K562 (cell line): ENCODE data around the gene NR0B1.

ENCODE experiments used
- CHD1 ChIP-seq: fragments of 200-600 bp; sonication (generic); IDR thresholded peaks from one replicate; pipeline ENCODE4 v1.6.1; 2012; ENCODE audit warnings: mild to moderate bottlenecking, moderate library complexity, low read length, inconsistent platforms
- MEF2A ChIP-seq: IDR thresholded peaks from 2 replicates; pipeline ENCODE4 v1.6.1; 2011; ENCODE audit warnings: low read depth, mild to moderate bottlenecking, low read length, moderate library complexity; ENCODE audit not compliant: control insufficient read depth
- PCBP1 ChIP-seq: fragments of 200-400 bp; formaldehyde crosslinking; IDR thresholded peaks from 2 replicates; pipeline ENCODE4 v1.6.1; 2018; ENCODE audit warnings: mild to moderate bottlenecking, low read depth, low read length; ENCODE audit not compliant: poor library complexity, severe bottlenecking
- PRPF4 ChIP-seq: fragments of 200-400 bp; formaldehyde crosslinking; IDR thresholded peaks from one replicate; pipeline ENCODE4 v1.6.1; 2017; ENCODE audit warnings: low read length, low read depth, mild to moderate bottlenecking; ENCODE audit not compliant: insufficient read depth, poor library complexity, severe bottlenecking
- SIN3A ChIP-seq, 2 experiments: fragments of 150-350 bp in 1 of 2; IDR thresholded peaks; 2 replicates each; pipeline ENCODE4 v1.6.1; 2011 to 2016; ENCODE audit warnings: borderline replicate concordance in 2 of 2, low read depth in 2 of 2, low read length in 2 of 2, mild to moderate bottlenecking in 2 of 2, moderate library complexity in 2 of 2; ENCODE audit not compliant: control insufficient read depth in 1 of 2
- SREBF2 ChIP-seq: sonication (generic); formaldehyde crosslinking; IDR thresholded peaks from 2 replicates; pipeline ENCODE4 v1.4.0; 2020; ENCODE audit warnings: mild to moderate bottlenecking, missing genetic modification reagents
- TF ChIP-seq, protein P1 (sequence below): sonication (generic); formaldehyde crosslinking; IDR thresholded peaks from 2 replicates; pipeline ENCODE4 v1.8.0; 2022; ENCODE audit warnings: mild to moderate bottlenecking, missing genetic modification reagents

DNA sequence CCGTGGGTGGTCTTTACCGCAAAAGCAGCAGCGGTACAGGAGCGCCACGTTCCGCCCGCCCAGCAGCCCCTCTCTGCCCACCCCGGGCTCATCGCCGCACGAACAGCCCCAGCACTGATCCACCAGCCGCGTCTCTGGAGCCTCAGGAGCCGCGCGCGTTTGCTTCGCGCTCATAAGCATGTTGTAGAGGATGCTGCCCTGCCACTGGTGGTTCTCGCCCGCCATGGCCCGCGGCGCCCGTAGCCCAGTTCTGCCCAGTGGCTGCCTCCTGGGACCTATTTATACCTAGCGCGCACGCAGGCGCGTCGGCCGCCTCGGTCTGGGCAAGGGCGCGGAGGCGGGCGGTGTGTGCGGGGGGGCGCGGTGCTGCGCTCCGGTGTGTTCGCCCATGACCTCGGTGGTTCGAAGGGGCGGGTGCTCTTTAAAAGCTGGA is at the start of gene NR0B1:
- no peak for TF ChIP-seq PRPF4
- TF ChIP-seq, protein P1, sequence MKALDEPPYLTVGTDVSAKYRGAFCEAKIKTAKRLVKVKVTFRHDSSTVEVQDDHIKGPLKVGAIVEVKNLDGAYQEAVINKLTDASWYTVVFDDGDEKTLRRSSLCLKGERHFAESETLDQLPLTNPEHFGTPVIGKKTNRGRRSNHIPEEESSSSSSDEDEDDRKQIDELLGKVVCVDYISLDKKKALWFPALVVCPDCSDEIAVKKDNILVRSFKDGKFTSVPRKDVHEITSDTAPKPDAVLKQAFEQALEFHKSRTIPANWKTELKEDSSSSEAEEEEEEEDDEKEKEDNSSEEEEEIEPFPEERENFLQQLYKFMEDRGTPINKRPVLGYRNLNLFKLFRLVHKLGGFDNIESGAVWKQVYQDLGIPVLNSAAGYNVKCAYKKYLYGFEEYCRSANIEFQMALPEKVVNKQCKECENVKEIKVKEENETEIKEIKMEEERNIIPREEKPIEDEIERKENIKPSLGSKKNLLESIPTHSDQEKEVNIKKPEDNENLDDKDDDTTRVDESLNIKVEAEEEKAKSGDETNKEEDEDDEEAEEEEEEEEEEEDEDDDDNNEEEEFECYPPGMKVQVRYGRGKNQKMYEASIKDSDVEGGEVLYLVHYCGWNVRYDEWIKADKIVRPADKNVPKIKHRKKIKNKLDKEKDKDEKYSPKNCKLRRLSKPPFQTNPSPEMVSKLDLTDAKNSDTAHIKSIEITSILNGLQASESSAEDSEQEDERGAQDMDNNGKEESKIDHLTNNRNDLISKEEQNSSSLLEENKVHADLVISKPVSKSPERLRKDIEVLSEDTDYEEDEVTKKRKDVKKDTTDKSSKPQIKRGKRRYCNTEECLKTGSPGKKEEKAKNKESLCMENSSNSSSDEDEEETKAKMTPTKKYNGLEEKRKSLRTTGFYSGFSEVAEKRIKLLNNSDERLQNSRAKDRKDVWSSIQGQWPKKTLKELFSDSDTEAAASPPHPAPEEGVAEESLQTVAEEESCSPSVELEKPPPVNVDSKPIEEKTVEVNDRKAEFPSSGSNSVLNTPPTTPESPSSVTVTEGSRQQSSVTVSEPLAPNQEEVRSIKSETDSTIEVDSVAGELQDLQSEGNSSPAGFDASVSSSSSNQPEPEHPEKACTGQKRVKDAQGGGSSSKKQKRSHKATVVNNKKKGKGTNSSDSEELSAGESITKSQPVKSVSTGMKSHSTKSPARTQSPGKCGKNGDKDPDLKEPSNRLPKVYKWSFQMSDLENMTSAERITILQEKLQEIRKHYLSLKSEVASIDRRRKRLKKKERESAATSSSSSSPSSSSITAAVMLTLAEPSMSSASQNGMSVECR: no peak
- no peak for TF ChIP-seq SREBF2 (CRISPR knock-in tag)
- TF ChIP-seq SIN3A (IDR thresholded peaks at IDR 0.05; ENCODE audit: borderline replicate concordance in 2 of 2, control insufficient read depth in 1 of 2, low read depth in 2 of 2, low read length in 2 of 2): no peak
- TF ChIP-seq MEF2A: no peak
- no peak for TF ChIP-seq PCBP1
- no peak for TF ChIP-seq CHD1
